GM19099 (cell line): ENCODE results near the gene APLP2.

Experiments used
- POLR2A ChIP-seq: IDR thresholded peaks from 3 replicates; pipeline ENCODE4 v1.6.1; 2011; ENCODE audit warnings: low read depth; ENCODE audit not compliant: insufficient read length; ENCODE audit errors: extremely low read depth

The APLP2 gene

DNA sequence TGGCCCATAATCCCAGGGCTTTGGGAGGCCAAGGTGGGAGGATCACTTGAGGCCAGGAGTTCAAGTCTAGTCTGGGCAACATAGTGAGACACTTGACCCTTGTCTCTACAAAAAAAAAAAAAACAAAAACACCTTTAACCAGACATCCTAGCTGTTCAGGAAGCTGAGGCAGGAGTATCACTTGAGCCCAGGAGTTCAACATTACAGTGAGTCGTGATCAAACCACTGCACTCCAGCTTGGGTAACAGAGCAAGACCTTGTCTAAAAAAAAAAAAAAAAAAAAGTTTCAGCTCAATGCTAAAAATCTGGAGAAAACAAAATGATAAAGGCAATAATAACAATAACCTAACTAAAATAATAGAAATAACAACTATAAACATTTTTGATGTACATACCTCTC is 22.6 kb upstream of the APLP2 start:
- no peak for TF ChIP-seq POLR2A

DNA sequence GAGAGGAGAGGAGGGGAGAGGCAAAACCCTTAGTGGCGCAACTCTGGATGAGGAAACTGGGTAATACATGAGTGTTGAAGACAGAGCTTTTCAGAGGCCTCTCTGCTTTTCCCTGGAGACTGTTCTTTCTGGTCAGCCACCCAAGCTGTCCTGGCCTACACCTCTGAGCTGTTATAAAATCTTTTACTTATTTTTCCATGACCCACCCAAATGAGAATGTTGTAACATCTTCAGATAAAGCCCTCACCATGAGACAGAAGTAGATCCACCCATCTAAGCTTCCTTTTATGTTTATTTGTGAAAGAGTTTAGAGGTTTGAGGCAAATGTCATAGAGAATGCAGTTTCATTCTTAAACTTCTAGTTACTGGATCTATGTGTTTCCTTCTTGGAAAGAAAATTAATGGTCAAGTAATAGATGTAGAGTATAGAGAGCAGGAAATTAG is 20.3 kb upstream of the APLP2 start:
- TF ChIP-seq POLR2A, result no peak

DNA sequence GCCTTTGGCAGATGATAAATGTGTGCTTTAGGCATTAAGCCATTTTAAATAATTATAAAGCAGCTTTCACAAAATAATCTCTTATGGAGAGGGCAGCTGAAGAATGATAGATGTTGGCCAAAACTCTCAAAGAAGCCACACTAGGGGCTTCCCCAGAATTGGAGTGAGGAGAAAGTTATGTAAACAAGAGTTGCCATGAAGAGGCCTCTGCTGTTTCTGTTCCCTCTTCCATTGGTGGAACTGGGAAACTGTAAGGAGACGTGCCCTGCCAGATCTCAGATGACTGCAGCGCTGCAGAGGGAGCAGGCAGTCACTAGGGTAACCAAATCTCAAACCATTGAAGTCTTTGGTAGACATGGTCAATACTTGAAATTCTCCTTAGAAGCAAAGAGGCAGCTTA is 19.4 kb upstream of the APLP2 start:
- no peak for TF ChIP-seq POLR2A

DNA sequence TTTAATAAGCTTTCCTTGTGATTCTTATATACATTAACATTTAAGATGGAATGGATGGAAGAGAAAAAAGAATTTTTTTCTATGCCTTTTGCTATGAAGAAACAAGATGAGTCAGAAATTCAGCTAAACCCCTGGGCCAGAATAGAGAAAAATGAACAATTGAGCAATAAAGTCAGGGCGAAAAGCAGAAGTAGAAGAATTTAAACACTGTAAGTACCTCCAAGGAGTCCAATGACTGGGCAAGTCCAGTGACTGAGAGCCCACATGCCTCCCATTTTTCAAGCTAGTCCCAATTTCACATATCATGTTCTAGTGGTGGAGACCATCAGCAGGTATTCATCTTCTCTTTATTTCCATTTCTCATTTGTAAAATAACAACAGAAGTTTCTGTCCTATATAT is 18.6 kb upstream of the APLP2 start:
- TF ChIP-seq POLR2A, result no peak

DNA sequence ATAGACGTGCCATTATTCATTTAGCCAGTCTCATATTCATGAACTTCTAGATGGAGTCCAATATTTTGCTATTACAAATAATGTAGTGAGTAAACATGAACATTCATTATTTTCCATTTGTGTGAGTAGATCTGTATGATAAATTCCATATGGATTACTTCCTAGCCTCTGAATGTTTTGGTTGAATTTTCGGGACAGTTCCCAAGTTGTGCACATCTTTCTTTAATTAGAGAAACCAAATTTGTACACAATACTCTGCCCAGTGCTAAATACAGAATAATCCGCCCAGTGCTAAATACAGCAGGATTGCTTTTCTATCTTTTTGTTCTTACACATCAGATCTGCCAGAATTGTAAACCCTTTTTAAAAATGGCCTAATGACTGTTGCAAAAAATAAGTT is 17.1 kb upstream of the APLP2 start:
- no peak for TF ChIP-seq POLR2A

DNA sequence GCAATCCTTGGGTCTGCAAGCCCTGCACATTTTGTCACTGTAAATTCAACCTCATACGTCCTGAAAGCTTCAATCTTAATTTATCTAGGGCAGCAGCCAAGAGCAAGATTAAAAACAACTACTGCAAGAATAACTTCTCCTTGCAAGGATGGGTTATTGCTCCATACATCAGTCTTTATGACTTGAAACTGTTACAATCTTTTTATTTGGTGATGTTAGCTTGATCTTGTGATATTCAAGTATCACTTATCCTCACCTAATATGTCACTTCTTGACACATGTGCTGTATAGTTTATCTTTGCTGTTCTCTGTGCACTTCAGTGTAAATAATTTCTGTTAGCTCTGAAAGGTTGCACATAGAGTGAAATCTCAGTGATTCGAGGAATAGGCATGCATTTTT is 14.7 kb upstream of the APLP2 start:
- TF ChIP-seq POLR2A, result no peak

DNA sequence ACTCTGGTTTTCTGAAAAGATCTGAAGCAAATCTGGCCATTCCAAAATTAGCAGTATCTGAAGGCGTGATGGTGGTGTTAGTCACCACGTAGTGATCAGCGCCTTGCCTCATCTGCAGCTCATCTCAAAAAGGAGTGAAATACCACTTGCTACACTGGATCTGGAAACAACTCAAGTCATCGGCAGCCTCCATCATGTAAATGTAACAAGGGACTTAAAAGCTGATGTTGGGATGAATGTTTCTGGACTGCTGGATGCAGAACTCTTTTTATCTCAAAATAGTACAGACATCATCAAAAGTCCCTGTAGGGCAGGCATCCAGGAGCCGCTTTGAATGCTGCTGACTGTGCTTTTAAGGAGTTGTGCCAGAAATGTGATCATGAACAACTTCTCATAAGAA is 14.1 kb upstream of the APLP2 start:
- no peak for TF ChIP-seq POLR2A

DNA sequence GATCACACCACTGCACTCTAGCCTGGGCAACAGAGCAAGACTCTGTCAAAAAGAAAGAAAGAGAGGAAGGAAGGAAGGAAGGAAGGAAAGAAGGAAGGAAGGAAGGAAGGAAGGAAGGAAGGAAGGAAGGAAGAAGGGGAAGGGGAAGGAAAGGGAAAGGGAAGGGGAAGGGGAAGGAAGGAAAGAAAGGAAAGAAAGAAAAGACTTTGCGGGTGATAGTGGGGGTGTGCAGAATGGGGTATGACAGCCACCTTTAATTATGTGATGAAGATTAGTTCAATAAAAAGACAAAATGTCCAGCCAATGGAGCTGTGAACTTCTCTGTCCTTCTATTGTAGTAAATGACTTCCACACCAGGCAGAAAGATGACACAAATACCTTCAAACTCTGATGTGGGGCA is 8.7 kb upstream of the APLP2 start:
- TF ChIP-seq POLR2A, result no peak

DNA sequence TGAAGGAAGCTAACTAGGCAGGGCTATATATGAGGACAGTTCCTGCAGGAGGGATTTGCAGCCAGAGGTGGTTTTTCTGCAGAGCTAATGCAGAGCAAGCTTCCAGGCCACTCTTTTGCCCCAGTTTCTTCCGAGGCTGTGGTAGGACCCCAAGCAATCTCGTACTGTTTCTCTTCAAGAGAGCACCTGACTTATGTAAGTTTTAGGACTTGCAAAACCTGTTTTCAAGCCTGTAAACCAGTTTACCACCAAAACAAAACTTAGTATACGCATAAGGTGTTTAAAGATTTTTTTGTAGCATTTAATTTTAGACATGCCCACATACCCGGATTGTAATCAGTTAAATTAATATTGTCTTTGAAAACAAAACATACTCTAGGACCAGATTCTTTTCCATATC is 7.7 kb upstream of the APLP2 start:
- TF ChIP-seq POLR2A, result no peak

DNA sequence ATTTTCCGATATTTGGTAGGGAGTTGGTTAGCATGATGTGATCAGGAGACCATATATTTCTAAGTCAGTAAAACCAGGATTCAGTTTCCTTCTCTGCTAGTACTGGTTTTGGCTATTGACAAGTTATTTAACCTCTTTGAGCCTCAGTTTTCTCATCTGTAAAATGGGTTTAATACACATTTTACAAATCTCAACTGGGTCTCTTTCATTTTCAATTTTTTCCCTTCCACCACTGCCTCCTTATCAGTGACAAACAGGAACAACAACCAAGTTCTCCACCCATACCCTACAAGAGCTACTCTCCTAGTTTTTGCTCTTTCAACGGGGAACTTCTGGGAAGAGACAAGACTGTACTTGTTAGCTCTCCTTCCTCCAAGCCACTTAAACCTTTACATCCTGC is 6.2 kb upstream of the APLP2 start:
- TF ChIP-seq POLR2A, result no peak

DNA sequence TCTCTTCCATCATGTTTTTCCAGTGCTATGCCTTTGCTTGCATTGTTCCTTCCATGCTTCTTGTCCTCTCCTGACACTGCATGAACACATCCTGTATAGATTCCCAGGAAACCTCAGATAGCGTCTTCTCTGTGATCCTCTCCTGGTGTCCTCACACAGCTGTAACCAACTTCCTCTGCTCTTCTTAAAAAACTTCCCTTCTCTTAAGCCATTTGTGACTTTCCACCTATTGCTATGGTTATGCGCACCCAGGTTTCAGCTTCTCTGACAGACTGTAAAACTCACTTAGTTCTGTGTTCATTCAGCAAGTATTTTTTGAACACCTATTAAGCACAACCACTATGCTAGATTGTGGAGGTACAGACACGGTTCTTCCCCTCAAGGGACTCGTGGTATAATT is 5.1 kb upstream of the APLP2 start:
- no peak for TF ChIP-seq POLR2A

DNA sequence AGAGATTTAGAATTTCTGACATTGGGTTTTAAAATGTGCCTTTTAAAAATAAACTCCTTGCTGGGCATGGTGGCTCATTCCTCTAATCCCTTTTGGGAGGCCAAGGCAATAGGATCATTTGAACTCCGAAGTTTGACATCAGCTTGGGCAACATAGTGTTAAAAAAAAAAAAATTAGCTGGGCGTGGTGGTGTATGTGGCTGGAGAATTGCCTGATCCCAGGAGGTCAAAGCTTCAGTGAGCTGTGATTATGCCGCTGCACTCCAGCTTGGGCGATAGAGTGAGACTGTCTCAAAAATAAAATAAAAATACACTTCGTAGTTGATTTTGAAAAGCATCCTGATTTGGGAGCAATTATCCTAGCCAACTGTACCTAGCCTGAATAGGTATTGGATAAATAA is 3.4 kb upstream of the APLP2 start:
- no peak for TF ChIP-seq POLR2A

DNA sequence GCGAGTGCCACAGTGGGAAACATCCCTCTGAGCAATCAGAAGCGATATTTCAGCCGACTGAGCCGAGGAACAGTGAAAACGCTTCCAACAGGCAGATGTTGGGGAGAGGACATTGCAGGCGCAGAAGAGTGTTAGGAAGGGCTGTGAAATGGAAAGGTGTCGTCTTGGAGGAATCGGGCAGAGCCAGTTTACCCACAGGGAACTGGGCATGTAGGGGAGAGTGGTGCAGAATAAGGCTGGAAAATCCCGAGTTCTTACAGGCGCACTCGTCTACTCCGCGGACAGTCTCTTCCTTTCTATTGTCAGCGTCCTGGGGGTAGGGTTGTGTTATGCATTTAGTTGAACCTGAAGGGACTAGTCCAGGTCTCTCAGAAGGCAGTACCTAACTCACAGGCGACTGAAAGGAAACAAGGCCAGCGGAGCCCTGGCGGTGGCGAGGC is 1.1 kb upstream of the APLP2 start:
- TF ChIP-seq POLR2A, result no peak

DNA sequence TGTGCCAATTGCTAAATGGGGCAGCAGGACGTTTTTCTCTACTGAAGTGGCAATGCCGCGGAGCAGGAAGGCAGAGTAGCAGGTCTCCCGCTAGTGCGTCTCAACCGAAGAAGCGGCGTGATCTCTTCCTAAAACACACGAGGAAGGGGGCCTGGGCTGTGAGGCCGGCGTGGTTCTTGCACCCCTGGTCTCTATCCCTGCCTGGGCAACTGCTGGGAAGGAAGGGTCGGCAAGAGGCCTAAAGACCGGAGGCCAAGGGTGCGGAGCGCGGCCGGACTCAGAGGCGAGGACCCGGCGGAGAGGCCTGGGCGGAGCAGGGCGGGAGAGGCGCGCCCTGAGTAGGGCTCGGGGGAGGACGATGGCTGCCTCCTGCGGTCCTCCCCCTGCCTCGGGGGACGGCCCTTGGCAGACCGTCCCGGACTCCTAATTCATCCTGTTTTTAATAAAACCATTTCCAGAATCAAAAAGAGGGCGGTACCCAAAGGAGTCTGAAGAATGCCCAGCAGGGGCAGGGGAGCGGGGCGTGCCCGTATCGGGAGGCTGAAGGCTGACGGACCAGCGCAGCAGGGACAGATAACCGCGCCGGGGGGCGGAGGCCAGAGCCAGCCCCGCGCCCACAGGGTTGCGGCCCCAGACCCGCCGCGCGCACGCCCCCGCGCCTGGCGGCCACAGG is 572 bp upstream of the APLP2 start:
- no peak for TF ChIP-seq POLR2A

DNA sequence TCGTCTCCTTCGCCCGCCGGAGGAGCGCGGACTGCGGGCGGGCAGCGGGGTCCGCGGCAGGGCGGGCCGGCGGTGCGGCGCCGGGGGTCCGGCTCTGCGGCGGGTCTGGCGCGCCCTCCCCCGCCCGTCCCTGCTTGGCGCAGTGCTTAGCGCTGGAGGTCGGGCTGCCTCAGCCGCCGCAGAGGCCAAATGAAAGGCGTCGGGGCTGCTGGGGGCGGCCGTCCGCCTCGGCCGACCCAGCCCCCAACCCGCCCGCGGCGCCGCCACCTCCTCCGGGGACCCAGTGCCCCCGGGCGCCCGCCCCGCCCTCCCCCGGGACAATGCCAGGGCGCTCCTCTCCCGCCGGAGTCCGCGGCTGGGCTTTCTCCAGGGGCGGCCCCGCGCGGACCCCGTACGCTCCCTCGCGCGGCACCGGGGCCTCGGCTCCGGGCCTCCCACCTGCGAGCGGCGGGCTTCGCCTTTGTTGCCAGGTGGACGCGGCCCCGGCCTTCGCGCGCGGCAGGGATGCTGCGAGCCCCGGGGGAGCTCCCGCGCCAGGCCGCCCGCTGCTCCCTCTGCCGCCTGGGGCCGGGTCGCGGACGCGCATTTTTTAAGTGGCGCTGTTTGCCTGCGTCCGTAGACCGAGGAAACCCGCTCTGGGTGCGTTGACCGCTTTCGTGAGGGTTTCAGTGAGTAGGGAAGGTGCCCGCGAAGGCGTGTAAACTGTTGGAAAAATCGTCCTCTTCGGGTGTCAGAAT is 583 bp downstream of the APLP2 start:
- no peak for TF ChIP-seq POLR2A

DNA sequence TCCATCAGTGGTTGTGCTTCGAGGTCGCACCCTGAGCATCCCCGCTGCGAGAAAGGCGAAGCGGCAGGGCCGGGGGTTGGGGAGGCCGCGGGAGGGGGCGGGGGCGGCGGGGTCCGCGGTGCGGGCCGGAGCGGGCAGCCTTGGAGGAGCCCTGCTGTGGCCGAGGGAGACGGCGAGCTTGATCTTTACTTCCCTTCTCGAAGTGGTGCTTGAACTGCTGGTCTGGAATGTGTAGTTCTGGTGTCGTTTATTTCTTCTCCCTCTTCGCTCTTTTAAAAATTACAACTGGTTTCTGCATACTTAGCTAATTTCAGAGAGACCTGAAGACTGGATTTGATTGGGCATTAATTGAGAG is 1.1 kb downstream of the APLP2 start:
- no peak for TF ChIP-seq POLR2A

DNA sequence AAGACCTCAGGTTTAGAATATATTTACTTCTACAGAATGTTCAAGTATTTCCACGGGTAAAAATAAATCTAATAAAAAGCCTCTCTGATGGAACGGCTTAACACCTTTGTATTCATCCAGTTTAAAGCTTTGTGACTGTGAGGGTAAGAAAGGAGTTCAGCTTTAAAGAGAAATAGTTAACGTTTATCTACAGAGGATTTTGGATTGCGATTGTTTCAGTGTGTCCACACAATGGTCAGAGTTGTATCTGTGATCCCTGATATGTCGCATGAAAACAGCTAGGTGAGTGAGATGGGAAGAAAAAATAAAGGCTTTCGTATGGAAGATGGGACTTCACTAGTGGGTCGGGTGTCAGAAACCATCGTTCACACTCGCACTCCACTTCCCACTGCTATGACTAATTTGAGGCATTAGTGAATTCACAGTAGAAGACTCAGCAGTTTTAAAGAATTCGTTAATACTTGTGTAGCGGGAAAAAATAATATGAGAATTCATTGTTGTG is 1.6 kb downstream of the APLP2 start:
- TF ChIP-seq POLR2A, result no peak

DNA sequence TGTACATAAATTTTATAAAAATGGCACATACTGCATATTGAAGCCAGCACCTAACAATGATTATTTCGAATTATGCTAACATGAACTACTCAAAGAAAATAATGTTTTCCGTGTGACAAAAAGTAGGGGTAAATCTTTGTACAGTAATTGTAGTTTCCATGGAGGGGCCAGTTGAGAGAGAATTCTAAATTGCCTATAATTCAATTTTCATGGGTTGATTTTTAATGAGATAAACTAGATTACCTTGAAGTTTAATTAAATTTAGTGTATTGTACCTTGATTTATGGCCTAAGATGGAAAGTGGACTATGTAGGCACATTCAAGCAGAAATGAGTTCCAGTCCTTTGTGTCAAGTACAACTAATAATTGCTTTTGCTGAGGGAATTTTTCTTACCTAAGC is 5.0 kb downstream of the APLP2 start:
- TF ChIP-seq POLR2A, result no peak
